Stimulated activated CD8-positive, alpha-beta memory T cell treated with anti-CD3 and anti-CD28 coated beads, Interleukin-4, amount 100 ng/mL, for 1 hour (primary cell): ENCODE measurements around the gene ELL3.
A peak's percentile ranks its signal among the peaks of the same experiment; 100 is the strongest.
"Not testable (repeated sequence)": the region's sequence is repeated elsewhere in the genome, so short reads cannot be mapped to it uniquely, and the experiment has no call there.

Experiments used
- DNase-seq, 2 donors: peaks; one replicate each; pipeline ENCODE4 v3.0.0-alpha.2; 2020; ENCODE audit warnings: low read depth in 2 of 2, low spot score in 1 of 2

The ELL3 gene

DNA sequence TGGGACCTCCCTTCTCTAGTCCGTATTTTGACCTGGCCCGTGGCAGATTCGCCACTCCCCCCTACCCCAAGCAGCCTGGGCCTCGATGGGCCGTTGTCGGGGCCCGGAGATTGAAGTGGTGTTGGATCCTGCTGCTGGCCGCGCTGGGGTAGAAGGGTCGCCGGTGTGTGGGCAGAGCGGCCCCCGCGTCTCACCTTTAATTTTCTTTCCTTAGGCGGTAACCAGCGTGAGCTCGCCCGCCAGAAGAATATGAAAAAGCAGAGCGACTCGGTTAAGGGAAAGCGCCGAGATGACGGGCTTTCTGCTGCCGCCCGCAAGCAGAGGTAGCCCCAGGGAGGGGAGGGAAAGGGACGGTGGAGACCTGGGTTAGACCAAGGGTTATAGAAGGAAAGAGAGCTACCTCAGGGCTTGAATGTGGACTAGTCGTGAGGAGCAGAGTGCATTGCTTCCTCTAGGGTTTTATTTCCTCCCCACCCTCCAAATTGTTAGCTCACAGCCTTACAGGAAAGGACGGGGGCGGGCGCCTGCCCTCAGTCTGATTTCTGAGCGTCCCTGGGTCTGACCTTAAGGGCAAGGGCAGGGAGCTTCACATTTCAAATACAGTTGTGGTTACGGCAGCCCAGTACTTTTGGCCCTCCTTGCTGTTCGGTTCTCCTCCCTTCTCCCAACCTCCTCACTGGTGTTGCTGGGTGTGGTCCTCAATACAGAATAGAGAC, 16.2 kb upstream of the ELL3 start:
- DNase-seq, result no peak

GRCh38 chr15:43791993-43792760, 15.4 kb upstream of the ELL3 start, which contains the start of gene SERF2:
TSS of gene SERF2 (plus strand) at chr15:43792320. CDS start at chr15:43792377, 57 bp downstream.
- peak; percentile 98 to 99 for DNase-seq

DNA sequence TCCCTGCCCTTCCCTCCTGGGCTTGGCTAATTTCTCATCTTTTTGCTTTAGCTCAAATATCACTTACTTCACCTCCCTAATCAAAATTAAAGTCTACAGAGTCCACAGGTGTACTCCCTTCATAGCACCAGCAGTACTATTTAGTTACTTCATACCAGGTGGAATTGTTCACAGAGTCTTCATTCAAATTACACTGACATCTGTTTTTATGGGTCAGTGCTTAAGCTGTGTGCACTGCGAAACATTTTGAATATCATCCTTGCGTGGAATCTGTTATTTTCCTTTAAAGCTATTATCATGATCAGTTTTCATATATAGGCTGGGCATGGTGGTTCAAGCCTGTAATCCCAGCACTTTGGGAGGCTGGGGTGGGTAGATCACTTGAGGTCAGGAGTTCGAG, 12.6 kb upstream of the ELL3 start:
- no peak for DNase-seq

- DNase-seq, result no peak
Observed at GRCh38 chr15:43779016-43779415, 2.2 kb upstream of the ELL3 start.

DNA sequence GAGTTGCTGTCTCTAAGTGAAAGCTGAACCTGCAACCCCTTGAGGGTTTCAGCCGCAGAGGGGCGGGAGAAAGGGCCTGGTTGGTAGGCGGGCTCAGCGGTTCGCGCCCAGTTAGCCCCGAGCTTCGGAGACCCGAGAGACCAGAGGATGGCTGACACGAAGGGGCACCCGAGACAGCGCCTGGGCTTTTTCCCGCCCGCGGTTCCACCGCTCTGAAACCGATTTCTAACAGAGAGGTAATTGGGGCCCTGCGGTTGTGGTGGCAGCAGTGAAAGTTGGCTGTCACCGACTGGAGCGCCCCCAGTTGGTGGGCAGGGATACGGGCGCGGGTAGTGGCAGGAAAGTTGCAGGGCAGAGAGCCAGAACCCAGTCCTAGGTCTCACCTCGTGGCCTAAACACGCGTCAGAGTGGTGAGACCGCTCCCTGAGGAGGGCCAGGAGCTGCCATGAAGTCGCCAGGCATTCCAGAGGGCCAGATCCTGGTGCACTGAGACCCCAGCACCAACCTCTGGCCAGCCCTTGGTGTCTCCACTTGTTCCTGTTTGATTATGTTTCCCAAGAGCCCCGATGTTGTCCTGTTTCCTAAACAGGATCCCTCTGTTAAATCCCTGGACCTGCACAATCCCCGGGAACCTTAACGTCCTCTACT, 625 bp upstream of the ELL3 start:
- peak; percentile 46 to 67 for DNase-seq

DNA sequence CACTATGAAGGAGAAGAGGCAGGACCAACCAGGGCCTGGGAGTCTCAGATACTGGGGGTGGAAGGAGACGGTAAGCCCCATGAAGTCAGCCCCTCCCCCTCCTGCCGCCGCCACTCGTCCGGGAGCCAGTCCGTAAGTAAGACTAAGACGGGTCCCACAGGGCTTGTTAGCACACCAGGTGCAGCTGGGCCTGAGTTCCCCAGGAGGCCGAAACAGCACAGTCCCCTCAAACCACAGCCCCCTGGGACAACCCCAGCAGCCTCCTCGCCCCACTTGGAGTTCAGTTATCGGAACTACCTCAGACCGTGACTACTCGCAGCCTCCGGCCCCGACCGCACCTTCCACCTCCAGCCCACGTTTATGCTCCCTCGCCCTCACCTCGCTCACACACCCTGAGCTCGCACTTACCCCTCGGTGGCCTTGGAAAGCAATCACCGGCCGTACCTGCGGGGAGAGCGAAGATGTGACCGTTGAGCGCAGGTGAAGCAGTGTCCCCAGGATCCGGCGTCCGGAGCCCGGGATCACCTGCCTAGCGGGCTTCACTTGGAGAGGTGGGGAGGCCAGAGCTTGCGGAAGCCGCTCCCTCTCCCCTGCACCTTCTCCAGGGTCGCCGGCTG, 557 bp downstream of the ELL3 start:
- no peak for DNase-seq

DNA sequence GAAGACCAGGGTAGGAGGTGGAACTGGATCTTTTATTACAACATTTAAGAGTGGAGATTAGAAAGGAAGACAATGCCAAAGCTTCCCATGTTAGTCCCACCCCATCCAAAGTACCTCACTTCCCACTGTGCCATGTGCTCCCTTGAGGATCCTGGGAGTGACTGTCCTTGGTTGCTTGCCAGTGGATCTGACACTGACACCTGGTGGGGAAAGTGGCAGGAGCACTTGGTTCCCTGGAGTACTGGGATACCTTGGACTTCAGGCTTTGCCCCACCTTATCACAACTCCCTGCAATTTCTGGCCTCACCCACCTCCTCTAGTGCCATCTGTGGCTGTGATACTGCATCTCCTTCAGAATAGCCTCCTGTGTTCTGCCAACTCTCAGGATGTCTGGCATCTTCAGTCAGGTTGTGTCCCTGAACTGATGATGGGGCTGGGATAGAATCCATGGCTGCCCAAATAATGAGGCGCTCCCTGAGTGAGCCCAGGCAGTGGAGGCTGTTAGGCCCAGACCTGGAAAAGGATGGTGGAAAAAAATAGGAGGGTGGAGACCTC, 1.3 kb downstream of the ELL3 start:
- no peak for DNase-seq

GRCh38 chr15:43774062-43774461, 2.7 kb downstream of the ELL3 start:
- no peak for DNase-seq

DNA sequence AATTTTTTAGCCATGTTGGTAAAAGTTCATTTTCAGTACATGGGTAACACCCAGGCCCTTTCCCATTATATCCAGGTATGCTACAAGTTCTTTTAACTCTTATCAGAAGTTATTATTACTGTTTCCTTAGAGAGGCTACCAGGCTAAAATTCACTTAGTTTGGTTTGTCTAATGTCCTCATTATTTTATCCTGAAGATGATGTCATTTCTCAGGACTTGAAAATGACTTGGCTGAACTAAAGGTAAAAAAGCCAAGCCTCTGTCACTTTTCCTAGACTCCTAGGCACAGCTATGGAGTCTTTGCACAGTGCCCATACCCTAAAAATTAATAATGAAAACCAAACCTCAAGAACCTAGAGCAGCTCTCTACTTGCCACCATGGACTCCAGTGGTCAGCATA, 4.1 kb downstream of the ELL3 start:
- no peak for DNase-seq

- no peak for DNase-seq
Observed at GRCh38 chr15:43771816-43772215, 5.0 kb downstream of the ELL3 start.

DNA sequence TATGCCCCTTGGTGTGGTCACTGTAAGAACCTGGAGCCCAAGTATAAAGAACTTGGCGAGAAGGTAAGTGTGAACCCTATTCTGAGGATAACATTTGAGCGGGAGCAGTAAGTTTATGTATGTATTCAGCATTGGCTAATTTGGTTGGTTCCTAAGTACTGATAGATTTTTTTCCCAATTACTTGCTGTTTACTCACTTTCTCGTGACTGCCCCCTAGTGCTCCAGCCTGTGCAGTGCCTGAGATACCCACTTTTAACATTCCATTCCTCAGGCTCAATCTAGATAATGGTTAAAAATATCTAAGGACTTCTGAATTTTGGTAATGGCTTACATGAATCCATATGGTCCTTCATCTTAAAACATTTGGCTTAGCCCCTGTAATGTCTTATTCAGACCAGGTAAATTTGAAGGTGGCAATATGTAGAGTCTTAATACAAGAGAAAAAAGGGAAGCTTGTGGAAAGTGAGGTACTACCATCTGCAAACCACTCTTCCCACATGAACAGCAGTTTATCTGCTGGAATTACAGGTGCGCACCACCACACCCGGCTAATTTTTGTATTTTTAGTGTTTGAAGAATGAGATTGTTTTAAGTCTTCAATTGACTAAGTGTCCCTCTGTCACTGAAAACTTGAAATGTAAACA, 7.1 kb downstream of the ELL3 start:
- no peak for DNase-seq

GRCh38 chr15:43763819-43764446, 12.8 kb downstream of the ELL3 start:
- no peak for DNase-seq

- DNase-seq, result no peak
Observed at GRCh38 chr15:43762824-43763223, 13.9 kb downstream of the ELL3 start.

DNA sequence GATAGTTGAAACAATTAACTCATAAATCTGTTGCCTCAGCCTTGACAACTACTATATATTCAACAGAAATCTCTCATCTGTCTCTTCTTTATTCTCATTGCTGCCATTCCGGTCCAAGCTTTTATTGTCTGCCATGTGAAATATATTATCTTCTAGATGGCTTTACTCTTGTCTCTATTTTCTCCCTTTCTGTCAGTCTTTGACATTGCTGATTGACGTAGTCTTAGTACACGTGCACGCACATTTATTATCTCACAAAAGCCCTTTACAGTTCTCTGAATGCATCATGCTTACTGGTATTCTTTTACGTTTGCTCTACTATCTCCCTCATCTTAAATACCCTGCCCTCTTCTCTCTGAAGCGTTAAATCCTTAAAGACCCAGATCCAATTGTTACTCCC, 24.9 kb downstream of the ELL3 start:
- no peak for DNase-seq

GRCh38 chr15:43749690-43750345, 26.9 kb downstream of the ELL3 start:
- DNase-seq, result no peak

GRCh38 chr15:43748376-43748775, 28.4 kb downstream of the ELL3 start:
- no peak for DNase-seq

DNA sequence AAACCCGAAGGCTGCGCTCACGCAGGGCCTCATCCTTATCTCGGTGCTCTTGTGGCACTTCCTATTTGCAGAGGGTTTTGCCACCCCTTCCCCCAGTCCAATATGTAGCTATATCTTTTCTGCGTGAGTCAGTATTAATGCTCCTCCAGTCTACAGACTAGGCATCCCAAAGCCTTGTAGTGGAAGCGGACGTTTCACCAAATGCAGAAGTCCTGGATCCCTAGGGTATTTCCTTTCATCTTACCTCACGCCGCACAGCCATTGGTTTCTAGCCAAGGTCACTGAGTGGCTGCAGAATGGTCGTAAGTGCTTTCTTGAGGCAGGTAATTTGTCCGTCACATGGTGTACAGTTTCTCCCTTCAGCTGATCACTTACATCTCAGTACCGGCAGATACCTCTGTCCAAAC, 29.9 kb downstream of the ELL3 start:
- not testable (repeated sequence) for DNase-seq

DNA sequence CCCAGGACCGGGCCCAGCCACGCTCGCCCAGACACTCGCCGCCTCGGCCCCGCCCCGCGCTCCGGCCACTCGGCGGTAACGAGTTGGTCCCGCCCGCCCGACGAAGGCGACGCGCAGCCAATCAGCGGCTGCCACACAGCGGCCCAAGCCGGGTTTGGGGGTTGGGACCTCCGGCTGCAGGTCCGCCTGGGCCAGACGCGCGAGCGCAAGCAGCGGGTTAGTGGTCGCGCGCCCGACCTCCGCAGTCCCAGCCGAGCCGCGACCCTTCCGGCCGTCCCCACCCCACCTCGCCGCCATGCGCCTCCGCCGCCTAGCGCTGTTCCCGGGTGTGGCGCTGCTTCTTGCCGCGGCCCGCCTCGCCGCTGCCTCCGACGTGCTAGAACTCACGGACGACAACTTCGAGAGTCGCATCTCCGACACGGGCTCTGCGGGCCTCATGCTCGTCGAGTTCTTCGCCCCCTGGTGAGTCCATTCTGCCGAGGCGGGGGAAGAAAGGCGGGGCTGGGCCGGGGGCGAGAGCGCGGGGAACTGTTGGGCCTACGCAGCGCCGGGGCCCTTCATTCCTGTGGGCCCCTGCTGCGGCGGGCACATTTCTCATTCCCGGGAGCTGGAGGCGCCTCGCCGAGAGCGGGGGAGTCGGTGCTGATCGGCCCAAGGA, 30.4 kb downstream of the ELL3 start, which contains the start of gene PDIA3:
PDIA3 (plus strand) TSS at position 194 of the 658 bp plus-strand sequence; CDS start at position 296, 102 bp downstream.
- peak; percentile 62 to 75 for DNase-seq

DNA sequence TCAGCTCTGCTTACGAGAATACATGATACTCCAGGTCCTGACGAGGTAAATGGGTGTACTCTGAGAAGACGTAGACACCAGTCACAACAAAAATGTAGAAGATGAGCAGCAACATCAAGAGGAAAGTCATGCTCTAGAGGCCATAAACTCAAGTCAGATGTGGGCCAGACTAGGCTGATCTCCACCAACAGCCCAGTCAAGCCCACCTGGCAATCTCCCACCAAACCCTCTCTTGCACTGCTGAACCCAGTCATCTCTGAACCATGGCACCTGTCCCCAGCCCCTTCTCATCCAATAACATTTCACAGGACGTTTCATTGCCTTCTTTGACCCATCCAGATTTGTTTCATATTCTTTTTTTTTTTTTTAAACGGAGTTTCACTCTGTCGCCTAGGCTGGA, 41.4 kb downstream of the ELL3 start:
- no peak for DNase-seq
